ENCODE data around the gene WBP4.
A peak's percentile ranks its signal among the peaks of the same experiment; 100 is the strongest.
"Not testable (repeated sequence)": the region's sequence is repeated elsewhere in the genome, so short reads cannot be mapped to it uniquely, and the experiment has no call there.

The WBP4 gene

GRCh38 chr13:41085961-41086585, 24.8 kb downstream of the WBP4 start:
- DNase-seq, result no peak

- DNase-seq, result not testable (repeated sequence)
Measured at GRCh38 chr13:41095681-41096080, 34.4 kb downstream of the WBP4 start.

- DNase-seq, result no peak
Measured at GRCh38 chr13:41098761-41099160, 37.5 kb downstream of the WBP4 start.

GRCh38 chr13:41099986-41100385, 38.7 kb downstream of the WBP4 start:
- no peak for DNase-seq

GRCh38 chr13:41107104-41107571, 45.8 kb downstream of the WBP4 start:
- DNase-seq, result no peak

GRCh38 chr13:41107584-41108014, 46.3 kb downstream of the WBP4 start:
- no peak for DNase-seq

- no peak for DNase-seq
Measured at GRCh38 chr13:41111454-41111853, 50.1 kb downstream of the WBP4 start.

GRCh38 chr13:41117869-41118268, 56.6 kb downstream of the WBP4 start:
- DNase-seq, result no peak

GRCh38 chr13:41122838-41123237, 61.5 kb downstream of the WBP4 start:
- DNase-seq, result no peak

- no peak for DNase-seq
Measured at GRCh38 chr13:41127701-41128100, 66.4 kb downstream of the WBP4 start.

GRCh38 chr13:41130356-41130755, 69.0 kb downstream of the WBP4 start:
- DNase-seq, result no peak

- DNase-seq, result not testable (repeated sequence)
Measured at GRCh38 chr13:41131189-41131588, 69.9 kb downstream of the WBP4 start.

- DNase-seq, result not testable (repeated sequence)
Measured at GRCh38 chr13:41131660-41132511, 70.6 kb downstream of the WBP4 start.

GRCh38 chr13:41132512-41133152, 71.3 kb downstream of the WBP4 start, which contains the start of gene KBTBD6:
KBTBD6 (minus strand) TSS chr13:41132802; CDS start chr13:41132511, 291 bp downstream.
- DNase-seq, result peak; percentile 59

All from cortex of kidney (tissue), 1 donor.